GM18858 (cell line): Measurements from ENCODE around the gene DCN.

Source experiments
- ATAC-seq: cut with Tn5 transposase; IDR thresholded peaks from one replicate; pipeline ENCODE4 v1.9.1; 2021; ENCODE audit not compliant: unreplicated experiment

Gene DCN

GRCh38 chr12:91104812-91105466 lies 77.7 kb downstream of the DCN start:
- ATAC-seq: peak; percentile 71

- no peak for ATAC-seq
Observed at GRCh38 chr12:91103624-91104023, 79.0 kb downstream of the DCN start.

- ATAC-seq: no peak
Observed at GRCh38 chr12:91103101-91103500, 79.5 kb downstream of the DCN start.

- ATAC-seq: no peak
Observed at GRCh38 chr12:91100906-91101305, 81.7 kb downstream of the DCN start.

GRCh38 chr12:91099836-91100235 lies 82.8 kb downstream of the DCN start:
- no peak for ATAC-seq

GRCh38 chr12:91099341-91099740 lies 83.3 kb downstream of the DCN start:
- no peak for ATAC-seq

- ATAC-seq: no peak
Observed at GRCh38 chr12:91098941-91099340, 83.7 kb downstream of the DCN start.

GRCh38 chr12:91098461-91098860 lies 84.2 kb downstream of the DCN start:
- no peak for ATAC-seq

GRCh38 chr12:91094957-91095356 lies 87.7 kb downstream of the DCN start:
- no peak for ATAC-seq

GRCh38 chr12:91094032-91094662 lies 88.5 kb downstream of the DCN start:
- ATAC-seq: no peak

- no peak for ATAC-seq
Observed at GRCh38 chr12:91093341-91093740, 89.3 kb downstream of the DCN start.

GRCh38 chr12:91091916-91092715 lies 90.5 kb downstream of the DCN start:
- no peak for ATAC-seq
